HCT116 (cell line): Measurements from ENCODE around the gene SETD9.

ENCODE experiments used
- EZH2phosphoT487 ChIP-seq: fragments of 200-600 bp; IDR thresholded peaks from 2 replicates; pipeline ENCODE4 v1.6.1; 2018; ENCODE audit warnings: antibody characterized with exemption, borderline replicate concordance
- MAX ChIP-seq: IDR thresholded peaks from 2 replicates; pipeline ENCODE4 v1.6.1; 2012
- POLR2A ChIP-seq: IDR thresholded peaks from 2 replicates; pipeline ENCODE4 v1.7.0; 2011; ENCODE audit warnings: borderline replicate concordance; ENCODE audit not compliant: insufficient read depth, insufficient read length; ENCODE audit errors: extremely low read depth
- POLR2AphosphoS5 ChIP-seq: IDR thresholded peaks from 2 replicates; pipeline ENCODE4 v1.6.1; 2011; ENCODE audit warnings: mild to moderate bottlenecking, low read depth, low read length, moderate library complexity
- SP1 ChIP-seq: IDR thresholded peaks from 2 replicates; pipeline ENCODE4 v1.6.1; 2012; ENCODE audit warnings: low read depth
- TF ChIP-seq, protein P1 (sequence below): IDR thresholded peaks from 2 replicates; pipeline ENCODE4 v1.6.1; 2012; ENCODE audit warnings: low read depth

DNA sequence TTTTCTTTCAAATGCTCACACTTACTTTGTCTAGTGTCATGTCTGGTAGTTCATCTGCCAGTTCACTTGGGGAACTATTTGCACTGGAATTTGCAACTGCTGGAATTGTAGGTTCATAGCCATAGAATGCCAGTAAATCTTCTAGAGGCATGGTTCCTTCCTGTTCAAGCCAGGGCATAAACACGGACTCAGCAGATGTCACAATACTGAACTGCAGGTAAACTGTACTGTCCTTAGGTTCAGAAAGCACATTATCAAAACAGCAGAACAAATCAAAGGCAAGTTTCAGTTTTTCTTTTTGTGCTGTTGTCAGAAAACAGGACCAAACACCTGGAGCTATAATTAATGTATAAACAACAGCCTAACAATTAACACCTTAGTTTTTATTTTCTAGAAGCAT is 29.5 kb downstream of the SETD9 start:
- TF ChIP-seq POLR2A (no peak), SP1 (no peak), POLR2AphosphoS5 (no peak), MAX (no peak), EZH2phosphoT487 (no peak)
- TF ChIP-seq, protein P1, sequence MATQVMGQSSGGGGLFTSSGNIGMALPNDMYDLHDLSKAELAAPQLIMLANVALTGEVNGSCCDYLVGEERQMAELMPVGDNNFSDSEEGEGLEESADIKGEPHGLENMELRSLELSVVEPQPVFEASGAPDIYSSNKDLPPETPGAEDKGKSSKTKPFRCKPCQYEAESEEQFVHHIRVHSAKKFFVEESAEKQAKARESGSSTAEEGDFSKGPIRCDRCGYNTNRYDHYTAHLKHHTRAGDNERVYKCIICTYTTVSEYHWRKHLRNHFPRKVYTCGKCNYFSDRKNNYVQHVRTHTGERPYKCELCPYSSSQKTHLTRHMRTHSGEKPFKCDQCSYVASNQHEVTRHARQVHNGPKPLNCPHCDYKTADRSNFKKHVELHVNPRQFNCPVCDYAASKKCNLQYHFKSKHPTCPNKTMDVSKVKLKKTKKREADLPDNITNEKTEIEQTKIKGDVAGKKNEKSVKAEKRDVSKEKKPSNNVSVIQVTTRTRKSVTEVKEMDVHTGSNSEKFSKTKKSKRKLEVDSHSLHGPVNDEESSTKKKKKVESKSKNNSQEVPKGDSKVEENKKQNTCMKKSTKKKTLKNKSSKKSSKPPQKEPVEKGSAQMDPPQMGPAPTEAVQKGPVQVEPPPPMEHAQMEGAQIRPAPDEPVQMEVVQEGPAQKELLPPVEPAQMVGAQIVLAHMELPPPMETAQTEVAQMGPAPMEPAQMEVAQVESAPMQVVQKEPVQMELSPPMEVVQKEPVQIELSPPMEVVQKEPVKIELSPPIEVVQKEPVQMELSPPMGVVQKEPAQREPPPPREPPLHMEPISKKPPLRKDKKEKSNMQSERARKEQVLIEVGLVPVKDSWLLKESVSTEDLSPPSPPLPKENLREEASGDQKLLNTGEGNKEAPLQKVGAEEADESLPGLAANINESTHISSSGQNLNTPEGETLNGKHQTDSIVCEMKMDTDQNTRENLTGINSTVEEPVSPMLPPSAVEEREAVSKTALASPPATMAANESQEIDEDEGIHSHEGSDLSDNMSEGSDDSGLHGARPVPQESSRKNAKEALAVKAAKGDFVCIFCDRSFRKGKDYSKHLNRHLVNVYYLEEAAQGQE, result no peak
